Activated CD8-positive, alpha-beta memory T cell treated with anti-CD3 and anti-CD28 coated beads for 24 hours (primary cell): ENCODE measurements around the gene GH1.
"Not testable (repeated sequence)": the region's sequence is repeated elsewhere in the genome, so short reads cannot be mapped to it uniquely, and the experiment has no call there.

Experiments used
- DNase-seq: peaks from one replicate; pipeline ENCODE4 v3.0.0-alpha.2; 2020

Gene GH1

GRCh38 chr17:63918789-63919305, at the start of gene GH1:
GH1 (minus strand) TSS chr17:63918839; CDS start chr17:63918776, 63 bp downstream.
- not testable (repeated sequence) for DNase-seq

GRCh38 chr17:63967953-63968352, 49.3 kb upstream of the GH1 start:
- no peak for DNase-seq

- DNase-seq = no peak
Observed at GRCh38 chr17:63966646-63967264, 48.1 kb upstream of the GH1 start.

- DNase-seq = no peak
Observed at GRCh38 chr17:63963123-63963522, 44.5 kb upstream of the GH1 start.

- no peak for DNase-seq
Observed at GRCh38 chr17:63962298-63962744, 43.7 kb upstream of the GH1 start.

- DNase-seq = no peak
Observed at GRCh38 chr17:63961355-63962212, 42.9 kb upstream of the GH1 start.

GRCh38 chr17:63960430-63960829, 41.8 kb upstream of the GH1 start:
- DNase-seq = no peak

GRCh38 chr17:63960006-63960405, 41.4 kb upstream of the GH1 start:
- DNase-seq = no peak

GRCh38 chr17:63956296-63956920, 37.8 kb upstream of the GH1 start:
- no peak for DNase-seq

- no peak for DNase-seq
Observed at GRCh38 chr17:63955791-63956190, 37.2 kb upstream of the GH1 start.

- DNase-seq = no peak
Observed at GRCh38 chr17:63955232-63955631, 36.6 kb upstream of the GH1 start.

- no peak for DNase-seq
Observed at GRCh38 chr17:63954402-63955063, 35.9 kb upstream of the GH1 start.

GRCh38 chr17:63950940-63951907, 32.6 kb upstream of the GH1 start:
- DNase-seq = no peak

- no peak for DNase-seq
Observed at GRCh38 chr17:63949576-63950250, 31.1 kb upstream of the GH1 start.

GRCh38 chr17:63948521-63948920, 29.9 kb upstream of the GH1 start:
- no peak for DNase-seq

- no peak for DNase-seq
Observed at GRCh38 chr17:63947711-63948330, 29.2 kb upstream of the GH1 start.

- DNase-seq = peak; percentile 84
Observed at GRCh38 chr17:63946440-63947363, 28.1 kb upstream of the GH1 start.

GRCh38 chr17:63945784-63946439, 27.3 kb upstream of the GH1 start:
- no peak for DNase-seq
